Kidney epithelial cell (primary cell): Measurements from ENCODE around the gene MRPL40. TPM values are rescaled to one million over a fixed set of nuclear protein-coding genes. Genes with fewer than 3 reads are reported as not detected.

Source experiments
- DNase-seq: peaks from one replicate; pipeline ENCODE4 v3.0.0-alpha.2; 2010; ENCODE audit warnings: low read depth
- H3K27me3 ChIP-seq: 2 replicates; pipeline ENCODE4 v1.6.0; 2011; ENCODE audit warnings: low read length; ENCODE audit not compliant: control insufficient read depth, insufficient read depth
- H3K36me3 ChIP-seq: 2 replicates; pipeline ENCODE4 v1.5.1; 2011; ENCODE audit warnings: low read length; ENCODE audit not compliant: control insufficient read depth, insufficient read depth
- H3K4me3 ChIP-seq: 2 replicates; pipeline ENCODE4 v1.5.1; 2011; ENCODE audit warnings: low read depth, mild to moderate bottlenecking, control low read depth, low read length
- total RNA-seq: library from RNA; depleted of rRNA; stranded (reverse); fragments of >200 nt; gene quantifications from 2 replicates; pipeline ENCODE4 v1.2.3, GENCODE V29; 2015
- TF ChIP-seq, protein P1 (sequence below): IDR thresholded peaks from 2 replicates; pipeline ENCODE4 v1.5.1; 2011; ENCODE audit warnings: mild to moderate bottlenecking, moderate library complexity, low read length, control low read depth, inconsistent platforms; ENCODE audit not compliant: insufficient read depth, poor library complexity, severe bottlenecking

Gene MRPL40
- total RNA-seq, 1 donor from 2014 or later, result 47.2 TPM

DNA sequence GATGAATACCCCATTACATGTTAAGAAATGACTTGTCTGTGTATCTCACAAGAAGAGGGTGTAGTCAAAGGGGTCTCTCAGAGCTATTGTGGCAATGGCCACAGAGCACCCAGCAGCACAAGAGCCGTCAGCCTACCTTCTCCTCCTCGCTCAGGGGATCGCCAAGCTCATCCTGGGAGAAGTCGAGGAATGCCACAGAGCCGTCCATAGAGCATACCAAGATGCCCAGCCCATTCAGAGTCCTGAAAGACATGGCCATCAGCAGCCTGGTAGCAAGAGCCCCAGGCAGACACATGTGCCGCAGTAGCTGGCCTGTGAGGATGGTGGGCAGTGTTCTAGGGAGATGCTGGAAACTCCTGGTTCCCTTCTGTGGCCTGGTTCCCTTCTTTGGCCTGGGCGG lies 44.8 kb upstream of the MRPL40 start:
- TF ChIP-seq, protein P1, sequence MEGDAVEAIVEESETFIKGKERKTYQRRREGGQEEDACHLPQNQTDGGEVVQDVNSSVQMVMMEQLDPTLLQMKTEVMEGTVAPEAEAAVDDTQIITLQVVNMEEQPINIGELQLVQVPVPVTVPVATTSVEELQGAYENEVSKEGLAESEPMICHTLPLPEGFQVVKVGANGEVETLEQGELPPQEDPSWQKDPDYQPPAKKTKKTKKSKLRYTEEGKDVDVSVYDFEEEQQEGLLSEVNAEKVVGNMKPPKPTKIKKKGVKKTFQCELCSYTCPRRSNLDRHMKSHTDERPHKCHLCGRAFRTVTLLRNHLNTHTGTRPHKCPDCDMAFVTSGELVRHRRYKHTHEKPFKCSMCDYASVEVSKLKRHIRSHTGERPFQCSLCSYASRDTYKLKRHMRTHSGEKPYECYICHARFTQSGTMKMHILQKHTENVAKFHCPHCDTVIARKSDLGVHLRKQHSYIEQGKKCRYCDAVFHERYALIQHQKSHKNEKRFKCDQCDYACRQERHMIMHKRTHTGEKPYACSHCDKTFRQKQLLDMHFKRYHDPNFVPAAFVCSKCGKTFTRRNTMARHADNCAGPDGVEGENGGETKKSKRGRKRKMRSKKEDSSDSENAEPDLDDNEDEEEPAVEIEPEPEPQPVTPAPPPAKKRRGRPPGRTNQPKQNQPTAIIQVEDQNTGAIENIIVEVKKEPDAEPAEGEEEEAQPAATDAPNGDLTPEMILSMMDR, result no peak
- peaks cover 7% of the 10 kb centered on the region for H3K36me3 ChIP-seq
- DNase-seq, result no peak

DNA sequence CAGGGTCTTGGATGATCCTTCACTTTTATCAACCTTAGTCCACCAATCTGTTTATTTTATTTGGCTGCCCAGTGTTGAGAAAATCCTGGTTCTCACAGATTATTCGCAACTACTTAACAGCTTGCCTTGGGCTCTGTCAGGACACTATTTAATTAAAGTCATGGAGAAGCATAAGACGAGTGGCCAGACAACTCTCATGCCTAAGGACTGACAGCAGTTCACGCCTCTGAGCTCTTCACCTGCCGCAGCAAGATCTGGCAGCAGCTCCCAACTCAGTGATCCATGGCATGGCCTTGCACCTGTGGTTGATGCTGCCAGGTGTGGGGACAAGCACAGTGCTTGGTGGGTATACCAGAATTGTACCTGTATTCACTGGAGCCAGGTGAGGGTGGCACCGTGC lies 38.6 kb upstream of the MRPL40 start:
- peaks cover 5% of the 10 kb centered on the region for H3K36me3 ChIP-seq
- no peaks in the 10 kb centered on the region for H3K27me3 ChIP-seq

More for the DNA sequence above, 44.8 kb upstream of the MRPL40 start:
- no peak overlapping the region for H3K4me3 ChIP-seq
- no peaks in the 10 kb centered on the region for H3K27me3 ChIP-seq

DNA sequence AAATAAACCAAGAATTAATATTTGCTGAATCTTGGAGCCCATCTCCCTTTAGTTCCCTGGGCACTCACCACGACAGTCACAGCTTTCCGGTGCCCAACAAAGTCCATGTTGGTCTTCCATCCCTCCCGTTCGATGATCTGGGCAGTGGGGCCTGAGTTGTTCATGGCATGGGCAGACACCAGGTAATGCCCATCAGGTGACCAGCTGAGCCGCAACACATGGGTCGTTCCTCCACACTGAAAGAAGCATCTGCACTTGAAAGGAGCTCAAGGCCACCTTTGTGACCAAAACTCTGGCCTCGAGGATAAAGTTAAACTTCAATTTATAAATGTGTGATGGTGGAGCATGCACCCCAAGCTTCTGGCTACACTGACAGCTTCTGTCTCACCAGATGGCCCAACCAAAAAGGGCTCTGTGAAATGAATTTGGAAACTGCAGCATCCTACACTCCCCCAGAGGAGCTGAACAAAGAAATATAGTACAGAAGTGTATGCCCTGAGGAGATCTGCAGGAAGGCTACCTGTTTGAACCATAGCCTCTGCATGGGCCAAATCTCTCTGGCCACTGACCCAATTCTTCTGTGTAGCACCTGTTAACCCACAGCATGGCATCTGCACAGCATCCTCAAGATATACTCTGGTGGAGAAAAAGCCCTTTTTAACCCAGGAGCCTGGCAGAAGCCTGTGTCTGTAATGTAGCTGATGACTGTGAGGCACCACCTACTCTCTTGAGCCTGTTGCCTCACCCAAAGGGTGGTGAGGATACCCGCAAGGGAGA lies 37.9 kb upstream of the MRPL40 start:
- no peak for DNase-seq
- TF ChIP-seq, protein P1, result no peak
- Histone ChIP-seq H3K27me3 (no peaks in the 10 kb centered on the region), H3K36me3 (peaks cover 5% of the 10 kb centered on the region), H3K4me3 (no peak overlapping the region)

More for the DNA sequence above, 38.6 kb upstream of the MRPL40 start:
- DNase-seq, result no peak
- TF ChIP-seq, protein P1, result no peak
- H3K4me3 ChIP-seq, result no peak overlapping the region

DNA sequence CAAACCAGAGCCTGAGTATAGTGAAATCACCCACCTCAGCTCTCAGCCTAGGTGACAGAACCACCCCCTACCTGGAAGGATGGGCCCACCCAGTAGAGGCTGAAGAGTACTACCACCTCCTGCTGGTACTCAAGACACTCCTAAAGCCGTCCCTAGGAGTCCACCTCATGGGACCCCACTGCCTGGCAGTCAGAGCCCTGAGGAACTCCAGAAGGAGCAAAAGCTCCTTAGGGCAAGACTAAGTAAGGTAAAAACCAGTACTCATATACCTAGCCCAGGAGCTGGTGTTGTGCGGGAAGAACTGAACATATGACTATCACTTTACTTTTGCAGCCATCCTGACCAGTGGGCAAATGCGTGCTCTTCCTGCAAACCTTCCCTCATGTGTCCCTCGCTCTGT lies 37.1 kb upstream of the MRPL40 start:
- peaks cover 5% of the 10 kb centered on the region for H3K36me3 ChIP-seq

DNA sequence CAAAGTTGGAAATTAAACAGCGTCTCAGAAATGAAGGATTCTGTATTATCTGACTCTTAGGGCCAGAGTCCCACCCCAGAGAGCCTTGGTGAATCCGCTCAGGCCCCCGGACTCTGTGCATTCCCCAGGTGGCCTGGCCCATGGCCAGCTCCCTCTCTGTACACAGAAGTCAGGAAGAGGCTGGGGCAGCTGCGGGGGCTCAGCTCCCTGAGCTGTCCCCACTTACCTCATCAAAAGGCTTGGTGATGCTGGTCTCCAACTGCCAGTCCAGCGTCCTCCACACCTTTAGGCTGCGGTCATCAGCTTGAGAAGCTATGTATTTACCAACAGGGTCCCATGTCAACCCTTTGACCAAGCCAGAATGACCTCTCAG lies 35.8 kb upstream of the MRPL40 start:
- TF ChIP-seq, protein P1, result no peak
- DNase-seq, result no peak
- Histone ChIP-seq H3K36me3 (peaks cover 3% of the 10 kb centered on the region), H3K4me3 (no peak overlapping the region), H3K27me3 (no peaks in the 10 kb centered on the region)

More for the DNA sequence above, 37.1 kb upstream of the MRPL40 start:
- Histone ChIP-seq H3K27me3 (no peaks in the 10 kb centered on the region), H3K4me3 (no peak overlapping the region)
- DNase-seq, result no peak
- TF ChIP-seq, protein P1, result no peak
